OCI-LY7 (cell line): ENCODE data around the gene SYNGR3. TPM values are rescaled to one million over a fixed set of nuclear protein-coding genes. Genes with fewer than 3 reads are reported as not detected.
"Not testable (repeated sequence)": the region's sequence is repeated elsewhere in the genome, so short reads cannot be mapped to it uniquely, and the experiment has no call there.

Source experiments
- BruUV-seq: library from RNA; stranded (reverse); fragments of 400-500 nt; replicated peaks from 2 replicates; lab custom pipeline; 2021; lab: Mats Ljungman, UMichigan
- CTCF ChIA-PET: fragments of 300-600 bp; sonication (Branson Sonifier 250); formaldehyde crosslinking; loops from one replicate; lab custom pipeline; 2022; ENCODE audit warnings: antibody characterized with exemption; ENCODE audit not compliant: unreplicated experiment; lab: Charles Lee
- POLR2A ChIA-PET: fragments of 300-600 bp; sonication (Branson Sonifier 250); formaldehyde crosslinking; loops from one replicate; lab custom pipeline; 2022; ENCODE audit warnings: antibody characterized with exemption; lab: Charles Lee
- DNase-seq: peaks from one replicate; pipeline ENCODE4 v3.0.0-alpha.2; 2015; ENCODE audit warnings: low spot score
- H2AFZ ChIP-seq: fragments of 200-600 bp; sonication (generic), shearing (Covaris generic); 2 replicates; pipeline ENCODE4 v1.6.1; 2014; ENCODE audit warnings: mild to moderate bottlenecking, antibody characterized with exemption, low read length, moderate library complexity
- H3K27ac ChIP-seq: fragments of 200-600 bp; sonication (generic); 2 replicates; pipeline ENCODE4 v1.5.1; 2014; ENCODE audit warnings: mixed run types, low read depth, mild to moderate bottlenecking, moderate library complexity, low read length, inconsistent platforms; ENCODE audit not compliant: poor library complexity, severe bottlenecking
- H3K36me3 ChIP-seq: fragments of 200-600 bp; sonication (generic); 2 replicates; pipeline ENCODE4 v1.6.1; 2014; ENCODE audit warnings: mild to moderate bottlenecking, antibody characterized with exemption, low read length, moderate library complexity, mixed read lengths; ENCODE audit not compliant: insufficient read depth
- H3K4me1 ChIP-seq: fragments of 200-600 bp; sonication (generic); 2 replicates; pipeline ENCODE4 v1.5.1; 2014; ENCODE audit warnings: mild to moderate bottlenecking, low read length; ENCODE audit not compliant: insufficient read depth, poor library complexity, severe bottlenecking
- H3K4me2 ChIP-seq: fragments of 200-600 bp; sonication (generic); 2 replicates; pipeline ENCODE4 v1.6.1; 2014; ENCODE audit warnings: mild to moderate bottlenecking, low read length
- H3K4me3 ChIP-seq: fragments of 200-600 bp; sonication (generic); 2 replicates; pipeline ENCODE4 v1.5.1; 2014; ENCODE audit warnings: mild to moderate bottlenecking, low read depth, low read length; ENCODE audit not compliant: poor library complexity, severe bottlenecking
- H3K79me2 ChIP-seq: fragments of 200-600 bp; sonication (generic); 2 replicates; pipeline ENCODE4 v1.6.1; 2016; ENCODE audit warnings: low read depth, mild to moderate bottlenecking, low read length, moderate library complexity, mixed read lengths; ENCODE audit not compliant: insufficient read depth
- H3K9me2 ChIP-seq: fragments of 200-600 bp; sonication (generic); 2 replicates; pipeline ENCODE4 v1.6.1; 2016; ENCODE audit warnings: mild to moderate bottlenecking, low read length, mixed read lengths; ENCODE audit not compliant: insufficient read depth
- H3K9me3 ChIP-seq: fragments of 200-600 bp; sonication (generic); 2 replicates; pipeline ENCODE4 v1.6.1; 2014; ENCODE audit warnings: mild to moderate bottlenecking, mixed run types, low read length, mixed read lengths
- H4K20me1 ChIP-seq: fragments of 200-600 bp; sonication (generic); 2 replicates; pipeline ENCODE4 v1.6.1; 2014; ENCODE audit warnings: mild to moderate bottlenecking, antibody characterized with exemption, low read length, moderate library complexity, mixed read lengths; ENCODE audit not compliant: insufficient read depth
- CTCF ChIP-seq: fragments of 200-600 bp; sonication (generic); conservative IDR thresholded peaks from 2 replicates; pipeline ENCODE4 v1.5.1; 2014; ENCODE audit warnings: mild to moderate bottlenecking, antibody characterized with exemption, low read length, moderate library complexity, mixed read lengths
- EZH2phosphoT487 ChIP-seq: fragments of 200-600 bp; sonication (generic); IDR thresholded peaks from 2 replicates; pipeline ENCODE4 v1.6.1; 2018; ENCODE audit warnings: low read depth, borderline replicate concordance, mild to moderate bottlenecking, mixed run types, antibody characterized with exemption, low read length, moderate library complexity, mixed read lengths
- intact Hi-C: fragments of 100-400 bp; cut with micrococcal nuclease; formaldehyde crosslinking; loops from one replicate; pipeline ENCODE4 v1.10.0; 2022; ENCODE audit not compliant: unreplicated experiment
- total RNA-seq, 2 experiments: library from RNA; depleted of rRNA in 1 of 2; stranded (reverse); fragments of >200 nt in 1 of 2; shearing (Covaris generic) in 1 of 2; gene quantifications; 2 replicates each; pipeline ENCODE4 v1.2.3, GENCODE V29; 2014 to 2022

SYNGR3 gene
- total RNA-seq, 2 experiments from 2014 or later: 10.3 to 11.1 TPM

- peak; percentile 69 for DNase-seq
- H3K4me1 ChIP-seq: peaks cover 33% of the 10 kb centered on the region
- H3K36me3 ChIP-seq: peaks cover 52% of the 10 kb centered on the region
- CTCF ChIA-PET: no interaction called here
- H3K9me3 ChIP-seq: no peaks in the 10 kb centered on the region
- TF ChIP-seq CTCF: peak; percentile 27; the same call in 1 of the 2 replicates
- TF ChIP-seq EZH2phosphoT487: no peak
- TSS peak; percentile 65 for BruUV-seq
- H3K9me2 ChIP-seq: no peaks in the 10 kb centered on the region
- intact Hi-C loops: no loop called here
- POLR2A ChIA-PET: interaction anchor here (0.5 to 0.8 kb wide), 3 partner anchors 10 to 540 kb away, joined by 3 to 4 read pairs (median 3); no protein-coding TSS in a partner anchor
- H3K4me2 ChIP-seq: peak overlapping the region; percentile 96
- peak overlapping the region; percentile 80 for H3K27ac ChIP-seq
- H4K20me1 ChIP-seq: peaks cover 14% of the 10 kb centered on the region
- peaks cover 53% of the 10 kb centered on the region for H3K79me2 ChIP-seq
- H2AFZ ChIP-seq: no peak overlapping the region
- H3K4me3 ChIP-seq: peak overlapping the region; percentile 82
Measured at GRCh38 chr16:1960665-1961630, 28.8 kb upstream of the SYNGR3 start.

- Histone ChIP-seq H3K79me2 (peaks cover 60% of the 10 kb centered on the region), H3K9me3 (no peaks in the 10 kb centered on the region), H3K4me1 (peaks cover 37% of the 10 kb centered on the region), H4K20me1 (peaks cover 14% of the 10 kb centered on the region), H3K4me2 (peak overlapping the region; percentile 96), H3K9me2 (no peaks in the 10 kb centered on the region), H2AFZ (no peak overlapping the region), H3K27ac (peak overlapping the region; percentile 80), H3K36me3 (peaks cover 57% of the 10 kb centered on the region), H3K4me3 (peak overlapping the region; percentile 82)
- TF ChIP-seq CTCF (no peak), EZH2phosphoT487 (no peak)
- ChIA-PET CTCF (no interaction called here), POLR2A (no interaction called here)
- no TSS peak for BruUV-seq
- intact Hi-C loops: no loop called here
- DNase-seq: peak; percentile 59
Measured at GRCh38 chr16:1961651-1962067, 28.1 kb upstream of the SYNGR3 start.

GRCh38 chr16:1962161-1963153 is 27.3 kb upstream of the SYNGR3 start:
- Histone ChIP-seq H3K36me3 (peaks cover 64% of the 10 kb centered on the region), H3K79me2 (peaks cover 60% of the 10 kb centered on the region), H3K4me3 (peak overlapping the region; percentile 82), H4K20me1 (peaks cover 14% of the 10 kb centered on the region), H3K4me2 (peak overlapping the region; percentile 96), H3K27ac (peak overlapping the region; percentile 80), H3K4me1 (peaks cover 37% of the 10 kb centered on the region)
- DNase-seq, intact Hi-C loops, H3K9me3 ChIP-seq, POLR2A ChIA-PET, CTCF ChIA-PET, H2AFZ ChIP-seq, H3K9me2 ChIP-seq: not testable (repeated sequence)
- BruUV-seq: TSS peak; percentile 96
